Ramos (cell line): ENCODE measurements around the gene ZDHHC21.

Experiments used
- in situ Hi-C: fragments of 300-500 bp; cut with MboI; formaldehyde crosslinking; loops from one replicate; pipeline ENCODE4 v1.14.3; 2022; ENCODE audit warnings: low sequenced_read_pairs; ENCODE audit not compliant: unreplicated experiment

ZDHHC21 gene

DNA sequence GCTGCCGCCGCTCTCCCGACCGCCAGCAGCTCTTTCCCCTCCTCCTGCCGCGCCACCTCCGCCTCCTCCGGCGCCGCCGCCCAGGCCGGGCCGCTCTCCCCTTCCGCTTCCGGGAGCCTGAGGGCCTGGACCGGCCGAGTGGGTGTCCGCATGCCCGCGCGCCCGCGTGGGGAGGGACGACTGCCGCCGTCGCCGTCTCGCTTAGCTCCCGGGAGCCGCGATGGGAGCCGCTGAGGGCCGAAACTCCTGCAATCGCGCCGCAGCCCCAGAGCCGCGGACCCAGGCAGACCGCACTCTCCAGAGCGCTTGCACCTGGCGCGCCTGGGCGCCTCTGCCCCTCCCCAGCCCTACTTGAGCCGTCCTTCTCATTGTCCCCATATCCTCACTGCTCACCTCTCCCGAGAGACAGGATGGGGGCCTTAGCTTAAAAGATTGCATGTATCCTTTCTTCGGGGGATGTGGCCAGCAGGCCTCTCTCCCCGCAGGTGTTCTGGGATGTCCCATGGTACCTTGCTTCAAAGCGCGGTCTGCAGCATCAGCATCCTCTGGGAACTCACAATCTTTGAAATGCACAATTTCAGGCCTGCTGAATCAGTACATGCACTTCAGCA is at the start of gene ZDHHC21:
Gene ZDHHC21, minus strand, starts transcription at position 182 of the 611 bp plus-strand sequence. CDS start 19,092 bp downstream, outside the sequence.
- in situ Hi-C loops, result no loop called here

DNA sequence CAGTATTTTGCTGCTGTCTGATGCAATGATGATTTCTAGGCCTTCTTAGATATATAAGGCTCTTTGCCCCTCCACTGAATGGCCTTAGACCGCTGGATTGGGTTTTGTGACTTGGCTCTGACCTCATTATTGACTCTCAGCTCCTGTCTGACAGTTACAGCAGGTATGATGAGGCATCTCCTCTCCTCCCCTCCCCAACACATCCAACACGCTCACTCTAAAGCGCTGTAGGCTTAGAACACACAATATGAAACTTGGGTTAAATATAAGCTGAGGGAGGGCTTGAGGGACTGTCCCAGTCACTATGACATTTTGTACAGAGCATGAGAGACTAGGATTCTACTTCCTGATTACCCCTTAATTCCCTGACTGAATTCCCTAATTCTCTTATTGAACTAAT is 48.1 kb upstream of the ZDHHC21 start:
- in situ Hi-C loops, result no loop called here

GRCh38 chr9:14733133-14733532 is 39.9 kb upstream of the ZDHHC21 start:
- in situ Hi-C loops, result no loop called here

GRCh38 chr9:14731294-14731981 is 38.2 kb upstream of the ZDHHC21 start:
- in situ Hi-C loops, result no loop called here

GRCh38 chr9:14730461-14730898 is 37.2 kb upstream of the ZDHHC21 start:
- in situ Hi-C loops, result no loop called here

DNA sequence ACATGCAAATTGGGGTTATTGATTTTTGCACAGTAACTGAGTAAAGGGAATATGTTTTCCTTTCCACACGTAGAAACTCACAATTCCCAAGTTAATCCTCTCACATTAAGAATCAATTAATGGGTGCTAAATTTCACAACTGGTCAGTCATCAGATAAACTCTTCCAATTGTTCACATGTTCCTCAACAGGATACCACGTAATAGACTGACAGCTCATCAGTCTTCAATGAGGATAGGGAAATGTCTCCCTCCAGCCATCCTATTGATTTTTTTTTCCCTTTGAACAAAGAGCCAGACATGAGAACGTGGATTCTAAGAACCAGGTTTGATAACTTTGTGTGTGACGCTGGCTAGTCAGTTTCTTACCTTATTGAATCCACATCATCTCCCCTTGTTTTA is 30.1 kb upstream of the ZDHHC21 start:
- in situ Hi-C loops, result no loop called here

- in situ Hi-C loops, result no loop called here
Observed at GRCh38 chr9:14722391-14723035, 29.3 kb upstream of the ZDHHC21 start, which contains the start of gene CER1. Gene CER1 (minus strand): TSS chr9:14722733. CDS start chr9:14722672, 61 bp downstream.

DNA sequence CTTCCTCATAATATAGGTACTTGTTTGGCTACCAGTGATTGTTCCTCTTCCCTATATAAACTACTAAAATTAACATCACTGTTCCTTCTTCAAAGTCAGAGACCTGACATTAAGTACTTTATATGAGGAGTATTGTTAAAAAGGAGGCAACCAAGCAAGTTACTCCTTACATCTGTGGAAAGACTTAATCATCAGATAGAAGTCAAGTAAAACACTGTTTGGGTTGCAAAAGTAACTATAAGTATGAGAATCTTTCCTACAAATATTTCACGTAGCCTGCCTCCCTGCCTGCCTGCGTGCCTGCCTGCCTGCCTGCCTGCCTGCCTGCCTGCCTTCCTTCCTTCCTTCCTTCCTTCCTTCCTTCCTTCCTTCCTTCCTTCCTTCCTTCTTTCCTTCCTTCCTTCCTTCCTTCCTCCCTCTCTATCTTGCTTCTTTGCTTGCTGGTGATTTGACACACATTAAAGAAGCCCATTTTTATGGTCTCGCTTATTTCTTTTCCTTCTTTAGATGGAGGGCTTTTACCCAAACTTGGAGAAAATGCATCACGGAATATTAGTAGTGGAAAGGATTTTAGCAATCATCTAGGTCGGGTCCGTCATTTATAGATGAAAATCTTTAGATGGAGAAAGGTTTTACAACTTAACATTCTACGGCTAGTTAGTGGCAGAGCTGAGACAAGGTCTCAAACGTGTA is 26.1 kb upstream of the ZDHHC21 start:
- in situ Hi-C loops, result no loop called here

DNA sequence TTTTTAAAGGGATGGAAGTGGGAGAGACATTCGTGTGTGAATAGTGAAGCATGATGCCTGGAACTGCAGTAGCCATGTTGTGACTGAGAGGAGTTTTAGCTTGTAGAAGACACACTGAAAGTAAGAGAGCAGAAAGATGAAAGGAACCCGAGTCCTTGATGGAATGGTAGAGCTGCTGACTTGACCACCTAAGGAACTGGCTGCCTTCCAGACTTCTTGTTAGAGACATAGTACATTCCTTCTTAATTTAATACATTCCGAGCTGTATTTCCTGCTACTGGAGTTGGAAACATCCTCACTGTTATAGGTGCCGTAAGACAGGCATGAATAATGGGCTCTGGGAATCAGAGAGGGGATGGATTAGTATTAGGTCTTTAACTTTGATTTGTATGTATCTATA is 21.9 kb upstream of the ZDHHC21 start:
- in situ Hi-C loops, result no loop called here

DNA sequence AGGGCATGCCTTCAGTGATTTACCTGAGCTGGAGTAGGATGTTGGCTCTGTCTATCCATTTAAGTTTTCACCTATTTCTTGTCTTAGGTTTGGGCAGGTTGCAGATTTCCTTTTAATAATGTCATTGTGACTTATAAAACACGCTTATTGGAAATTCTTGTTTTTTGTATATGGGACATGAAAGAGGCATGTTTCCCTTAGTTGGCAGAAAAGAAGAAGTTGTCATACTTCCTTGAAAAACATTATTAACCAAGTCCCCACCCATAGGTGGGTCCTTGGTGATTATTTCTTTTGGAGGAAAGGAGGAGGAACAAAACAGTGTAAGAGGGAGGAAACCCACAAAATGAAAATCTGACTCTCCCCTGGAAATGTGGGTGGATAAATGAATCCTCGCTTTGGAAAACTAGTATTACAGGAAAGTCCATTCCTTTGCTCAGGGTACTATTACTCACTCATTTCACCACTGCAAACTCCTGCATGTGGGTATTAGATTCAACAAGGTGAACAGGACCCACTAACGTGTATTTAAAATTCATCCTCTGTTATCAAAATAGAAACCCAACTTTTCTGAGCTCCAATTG is 20.0 kb upstream of the ZDHHC21 start:
- in situ Hi-C loops, result no loop called here

GRCh38 chr9:14710804-14711203 is 17.6 kb upstream of the ZDHHC21 start:
- in situ Hi-C loops, result no loop called here

DNA sequence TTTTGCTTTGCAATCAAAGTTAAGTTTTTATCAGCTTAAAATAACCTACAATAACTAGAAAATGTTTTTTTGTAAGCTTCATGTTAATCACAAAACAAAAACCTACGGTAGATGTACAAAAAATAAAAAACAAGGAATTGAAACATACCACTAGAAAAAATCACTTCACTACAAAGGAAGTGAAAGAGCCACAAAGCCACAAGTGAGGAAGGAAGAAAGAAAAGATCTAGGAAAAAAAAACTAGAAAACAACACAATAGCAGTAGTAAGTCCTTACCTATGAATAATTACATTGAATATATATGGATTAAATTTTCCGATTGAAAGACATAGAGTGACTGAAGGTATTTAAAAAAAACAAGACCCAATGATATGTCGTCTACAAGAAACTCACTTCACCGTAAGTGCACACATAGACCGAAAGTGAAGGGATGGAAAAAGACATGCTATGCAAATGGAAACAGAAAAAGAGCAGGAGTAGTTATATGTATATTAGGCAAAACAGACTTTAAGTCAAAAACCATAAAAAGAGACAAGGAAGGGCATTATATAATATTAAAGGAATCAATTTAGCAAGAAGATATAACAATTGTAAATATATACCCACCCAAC is 13.4 kb upstream of the ZDHHC21 start:
- in situ Hi-C loops, result no loop called here

GRCh38 chr9:14705079-14705478 is 11.8 kb upstream of the ZDHHC21 start:
- in situ Hi-C loops, result no loop called here

DNA sequence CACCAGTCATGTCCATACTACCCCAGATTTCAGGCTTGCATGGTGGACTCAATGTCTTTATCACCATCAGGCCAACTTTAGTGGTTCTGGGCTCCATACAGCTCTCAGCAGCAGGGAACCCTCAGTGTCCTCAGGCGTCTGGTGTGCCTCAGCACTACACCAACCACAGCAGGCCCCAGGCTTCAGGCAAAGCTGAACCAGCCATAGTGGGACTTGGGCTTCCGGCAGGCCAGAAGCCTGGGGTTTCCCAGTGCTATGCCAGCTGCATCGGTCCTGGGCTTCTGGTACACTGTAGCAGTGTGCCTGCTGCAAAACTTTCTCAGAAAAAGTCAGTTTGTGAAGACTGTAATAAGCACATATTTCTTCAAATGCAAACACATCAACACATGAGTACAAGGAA is 11.0 kb upstream of the ZDHHC21 start:
- in situ Hi-C loops, result no loop called here

DNA sequence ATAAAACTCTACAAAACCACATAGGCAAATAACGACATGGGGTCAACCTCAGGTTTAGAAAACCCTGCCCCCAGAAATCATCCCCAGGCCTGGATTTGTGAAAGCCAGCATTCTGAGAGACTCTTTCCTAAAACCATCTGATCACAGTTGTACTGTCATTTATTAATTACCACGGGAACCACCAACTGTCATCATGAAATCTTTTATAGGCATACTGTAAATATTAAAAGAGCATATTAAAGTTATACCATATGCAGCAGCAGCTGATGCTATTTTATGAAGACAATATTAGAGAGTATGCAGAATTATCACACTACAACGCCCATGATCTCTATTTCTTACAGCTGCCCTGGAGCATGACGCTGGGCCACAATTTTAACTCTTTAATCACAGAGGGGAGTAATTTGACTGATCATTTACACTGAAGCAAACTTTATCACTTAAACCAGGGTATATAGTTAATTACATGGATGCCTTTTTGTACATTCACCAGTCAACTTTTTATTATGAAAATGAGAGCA is 9.0 kb upstream of the ZDHHC21 start:
- in situ Hi-C loops, result no loop called here

DNA sequence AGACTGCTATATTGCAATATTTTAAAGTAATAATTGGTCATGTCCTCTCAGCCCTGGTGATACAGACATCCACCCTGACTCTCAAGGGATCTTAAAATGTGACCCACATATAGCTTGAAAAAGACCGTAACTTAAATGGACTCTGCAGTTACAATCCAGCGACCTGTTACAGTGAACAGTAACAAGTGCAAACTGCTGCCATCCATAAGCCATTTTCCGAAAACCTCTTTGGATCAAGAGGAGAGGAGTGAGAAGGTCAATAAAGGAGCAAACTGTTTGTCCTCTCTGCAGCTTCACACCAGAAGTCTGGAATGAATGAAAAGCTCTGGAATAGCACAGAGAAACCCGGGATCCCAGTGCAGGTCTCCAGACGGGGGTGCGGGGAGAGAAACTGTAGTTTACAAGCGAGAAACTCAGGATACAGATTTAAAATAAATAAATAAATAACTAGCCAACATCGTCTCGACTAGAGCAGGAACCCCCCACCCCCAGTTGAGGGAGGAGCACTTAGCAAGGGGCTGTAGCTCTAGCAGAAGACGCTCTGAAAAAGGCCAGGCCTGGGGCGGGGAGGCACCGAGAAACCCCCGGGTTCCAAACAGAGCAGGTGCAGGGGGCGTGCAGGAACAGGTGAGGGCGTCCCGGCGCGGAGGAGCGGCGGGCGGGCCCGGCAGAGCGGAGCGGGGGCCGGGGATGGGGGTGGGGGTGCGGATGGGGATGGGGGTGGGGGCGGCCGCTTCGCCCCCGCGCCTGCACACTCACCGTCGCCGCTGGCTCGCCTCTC is 572 bp downstream of the ZDHHC21 start:
- in situ Hi-C loops, result no loop called here

GRCh38 chr9:14690948-14691730 is 2.1 kb downstream of the ZDHHC21 start:
- in situ Hi-C loops, result no loop called here

DNA sequence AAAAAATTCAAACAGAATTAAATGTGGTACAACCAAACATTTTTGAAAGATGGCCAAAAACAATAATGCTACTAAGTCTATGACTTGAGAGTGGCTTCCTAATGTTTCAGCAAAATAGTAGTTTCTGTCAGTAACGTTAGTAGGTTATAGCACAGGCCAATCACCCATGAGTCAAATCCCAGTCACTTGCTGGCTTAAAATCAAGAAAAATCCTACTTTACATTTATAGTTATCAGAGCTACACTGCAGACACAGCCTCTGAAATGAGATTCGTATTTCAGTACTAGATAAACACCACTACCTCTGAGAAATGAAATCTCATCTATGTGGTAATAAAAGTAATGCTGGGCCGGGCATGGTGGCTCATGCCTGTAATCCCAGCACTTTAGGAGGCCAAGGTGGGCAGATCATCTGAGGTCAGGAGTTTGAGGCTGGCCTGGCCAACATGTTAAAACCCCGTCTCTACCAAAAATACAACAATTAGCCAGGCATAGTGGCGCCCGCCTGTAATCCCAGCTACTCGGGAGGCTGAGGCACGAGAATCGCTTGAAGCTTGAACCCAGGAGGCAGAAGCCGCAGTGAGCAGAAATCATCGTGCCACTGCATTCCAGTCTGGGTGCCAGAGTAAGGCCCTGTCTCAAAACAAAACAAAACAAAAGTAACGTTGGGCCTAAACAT is 6.1 kb downstream of the ZDHHC21 start:
- in situ Hi-C loops, result no loop called here
